BLaER1 (cell line): Measurements from ENCODE around the gene KSR1.
"Not testable (repeated sequence)": the region's sequence is repeated elsewhere in the genome, so short reads cannot be mapped to it uniquely, and the experiment has no call there.

Experiments used
- H3K27ac ChIP-seq: shearing (Covaris generic); formaldehyde crosslinking; 2 replicates; pipeline ENCODE4 v1.8.1; 2022
- H3K27me3 ChIP-seq: shearing (Covaris generic); formaldehyde crosslinking; 2 replicates; pipeline ENCODE4 v1.8.1; 2022
- H3K36me3 ChIP-seq: shearing (Covaris generic); formaldehyde crosslinking; 2 replicates; pipeline ENCODE4 v1.8.1; 2022
- H3K4me1 ChIP-seq: shearing (Covaris generic); formaldehyde crosslinking; 2 replicates; pipeline ENCODE4 v1.8.1; 2022
- H3K4me2 ChIP-seq: shearing (Covaris generic); formaldehyde crosslinking; 2 replicates; pipeline ENCODE4 v1.8.1; 2022
- H3K4me3 ChIP-seq: shearing (Covaris generic); formaldehyde crosslinking; 2 replicates; pipeline ENCODE4 v1.8.1; 2022
- H3K9ac ChIP-seq: shearing (Covaris generic); formaldehyde crosslinking; 2 replicates; pipeline ENCODE4 v1.8.1; 2022
- H3K9me3 ChIP-seq: shearing (Covaris generic); formaldehyde crosslinking; 2 replicates; pipeline ENCODE4 v1.8.1; 2022
- H4K20me1 ChIP-seq: shearing (Covaris generic); formaldehyde crosslinking; 2 replicates; pipeline ENCODE4 v1.8.1; 2022
- Cebpa-rat ChIP-seq: shearing (Covaris generic); IDR thresholded peaks from 2 replicates; pipeline ENCODE4 v1.8.1; 2022

Gene KSR1

DNA sequence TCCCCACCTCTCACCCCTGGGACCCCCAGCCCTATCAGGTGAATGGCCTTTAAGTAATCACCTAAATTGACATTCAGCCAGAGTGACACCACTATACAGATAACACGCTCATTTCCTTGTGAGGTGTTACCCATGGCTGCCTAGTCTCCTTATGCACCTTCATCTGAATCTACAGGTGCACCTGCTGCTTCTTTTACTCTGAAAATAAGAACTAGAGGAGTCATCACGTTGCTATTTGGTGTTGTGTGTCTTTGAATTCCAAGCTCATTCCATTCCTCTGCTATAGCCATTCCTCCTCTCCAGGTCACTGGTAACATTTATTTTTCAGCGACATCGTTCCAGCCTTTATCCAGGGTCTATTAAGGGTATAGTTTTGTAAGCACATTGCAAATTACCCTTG is 184.5 kb downstream of the KSR1 start:
- Histone ChIP-seq H3K4me2 (no peak overlapping the region), H3K4me1 (peaks cover 3% of the 10 kb centered on the region)
- TF ChIP-seq Cebpa-rat = no peak

GRCh38 chr17:27644586-27644985 is 188.3 kb downstream of the KSR1 start:
- Histone ChIP-seq H3K4me3 (no peak overlapping the region), H3K4me1 (no peaks in the 10 kb centered on the region), H3K27me3 (no peaks in the 10 kb centered on the region), H3K4me2 (no peak overlapping the region), H4K20me1 (no peaks in the 10 kb centered on the region), H3K9me3 (no peaks in the 10 kb centered on the region), H3K36me3 (peaks cover 66% of the 10 kb centered on the region), H3K9ac (no peak overlapping the region), H3K27ac (no peak overlapping the region)
- no peak for TF ChIP-seq Cebpa-rat

More for the DNA sequence above, 184.5 kb downstream of the KSR1 start:
- Histone ChIP-seq H3K36me3 (peaks cover 51% of the 10 kb centered on the region), H3K9ac (no peak overlapping the region), H3K4me3 (no peak overlapping the region), H3K27ac (no peak overlapping the region), H3K9me3 (no peaks in the 10 kb centered on the region), H4K20me1 (no peaks in the 10 kb centered on the region), H3K27me3 (no peaks in the 10 kb centered on the region)

DNA sequence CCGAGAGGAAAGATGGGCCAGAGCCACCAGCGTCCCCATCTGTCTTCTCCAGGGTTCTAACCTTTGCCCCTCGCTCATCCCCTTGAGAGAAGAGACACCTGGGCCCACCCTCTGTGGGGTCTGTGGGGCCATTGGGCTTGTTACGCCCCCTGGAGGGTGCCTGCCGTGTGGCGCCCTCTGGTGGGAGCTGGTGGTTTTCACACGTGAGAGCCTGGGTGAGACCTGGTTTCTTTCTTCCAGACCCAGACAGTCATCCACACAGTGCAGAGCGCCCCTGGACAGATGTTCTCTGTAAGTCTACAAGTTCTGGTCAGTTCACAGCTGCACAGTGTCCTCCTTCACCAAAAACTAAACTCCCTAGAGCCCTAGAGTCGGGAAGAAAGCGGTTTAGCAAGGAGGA is 189.4 kb downstream of the KSR1 start:
- H3K27me3 ChIP-seq, H3K9ac ChIP-seq, H4K20me1 ChIP-seq, H3K9me3 ChIP-seq, H3K4me1 ChIP-seq, H3K27ac ChIP-seq, H3K4me2 ChIP-seq, H3K4me3 ChIP-seq: not testable (repeated sequence)
- H3K36me3 ChIP-seq = peaks cover 55% of the 10 kb centered on the region

DNA sequence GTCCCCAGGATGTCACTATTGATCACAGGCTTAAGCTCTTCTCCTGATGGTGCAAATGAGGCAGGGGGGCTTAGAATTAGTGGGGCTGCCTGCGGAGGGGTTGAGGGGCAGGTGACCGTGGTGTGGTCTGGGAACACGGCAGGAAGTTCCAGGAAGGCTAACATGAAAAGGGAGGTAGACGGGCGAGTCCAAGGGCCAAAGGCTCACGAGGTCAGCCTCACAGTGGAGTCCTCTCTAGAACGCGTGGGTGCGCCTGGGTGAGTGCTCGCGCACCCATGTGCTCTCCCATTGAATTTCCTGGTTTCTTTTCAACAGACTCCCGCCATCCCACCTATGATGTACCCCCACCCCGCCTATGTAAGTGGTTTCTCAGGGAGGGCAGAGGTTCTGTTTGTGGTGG is 190.0 kb downstream of the KSR1 start:
- H3K4me3 ChIP-seq = no peak overlapping the region
- H3K9me3 ChIP-seq = no peaks in the 10 kb centered on the region
- peaks cover 49% of the 10 kb centered on the region for H3K36me3 ChIP-seq
- no peak overlapping the region for H3K9ac ChIP-seq
- no peaks in the 10 kb centered on the region for H3K27me3 ChIP-seq
- no peak overlapping the region for H3K4me2 ChIP-seq
- H4K20me1 ChIP-seq = no peaks in the 10 kb centered on the region
- no peak overlapping the region for H3K27ac ChIP-seq
- H3K4me1 ChIP-seq = peaks cover 7% of the 10 kb centered on the region
- no peak for TF ChIP-seq Cebpa-rat

- no peak overlapping the region for H3K4me3 ChIP-seq
- peaks cover 22% of the 10 kb centered on the region for H3K4me1 ChIP-seq
- H3K4me2 ChIP-seq = no peak overlapping the region
- H3K27ac ChIP-seq = no peak overlapping the region
- TF ChIP-seq Cebpa-rat = no peak
- H3K9me3 ChIP-seq = no peaks in the 10 kb centered on the region
- no peak overlapping the region for H3K9ac ChIP-seq
- no peaks in the 10 kb centered on the region for H4K20me1 ChIP-seq
- H3K27me3 ChIP-seq = no peaks in the 10 kb centered on the region
- H3K36me3 ChIP-seq = peaks cover 41% of the 10 kb centered on the region
Measured at GRCh38 chr17:27647765-27648164, 191.5 kb downstream of the KSR1 start.

DNA sequence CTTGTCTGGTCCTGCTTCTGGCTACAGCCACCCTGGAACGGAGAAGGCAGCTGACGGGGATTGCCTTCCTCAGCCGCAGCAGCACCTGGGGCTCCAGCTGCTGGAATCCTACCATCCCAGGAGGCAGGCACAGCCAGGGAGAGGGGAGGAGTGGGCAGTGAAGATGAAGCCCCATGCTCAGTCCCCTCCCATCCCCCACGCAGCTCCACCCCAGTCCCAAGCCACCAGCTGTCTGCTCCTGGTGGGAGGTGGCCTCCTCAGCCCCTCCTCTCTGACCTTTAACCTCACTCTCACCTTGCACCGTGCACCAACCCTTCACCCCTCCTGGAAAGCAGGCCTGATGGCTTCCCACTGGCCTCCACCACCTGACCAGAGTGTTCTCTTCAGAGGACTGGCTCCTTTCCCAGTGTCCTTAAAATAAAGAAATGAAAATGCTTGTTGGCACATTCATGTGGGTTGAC is 192.9 kb downstream of the KSR1 start:
- not testable (repeated sequence) for H3K9me3 ChIP-seq, H4K20me1 ChIP-seq, H3K4me2 ChIP-seq, H3K27me3 ChIP-seq, H3K4me3 ChIP-seq, H3K27ac ChIP-seq, H3K9ac ChIP-seq
- peaks cover 36% of the 10 kb centered on the region for H3K4me1 ChIP-seq
- peaks cover 33% of the 10 kb centered on the region for H3K36me3 ChIP-seq

DNA sequence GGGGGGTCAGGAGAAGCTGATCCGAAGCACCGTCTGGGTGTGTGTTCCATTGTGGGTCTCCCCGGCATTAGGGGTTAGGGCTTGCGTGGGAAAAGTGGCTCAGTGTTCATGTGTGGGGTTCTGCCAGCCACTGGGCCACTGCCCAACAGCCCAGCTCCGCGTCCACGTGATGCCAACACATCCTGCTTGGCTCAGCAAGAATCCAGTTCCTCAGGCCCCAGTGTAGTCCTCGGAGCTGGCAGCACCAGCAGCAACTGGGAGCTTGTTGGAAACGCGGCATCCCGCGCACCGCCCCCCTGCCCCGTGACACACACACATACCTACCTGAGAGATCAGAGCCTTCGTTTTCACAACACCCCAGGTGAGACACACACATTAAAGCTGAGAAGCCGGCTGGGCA is 193.7 kb downstream of the KSR1 start:
- Histone ChIP-seq H3K36me3 (peaks cover 26% of the 10 kb centered on the region), H4K20me1 (no peaks in the 10 kb centered on the region), H3K4me1 (peaks cover 42% of the 10 kb centered on the region), H3K4me3 (no peak overlapping the region), H3K9ac (no peak overlapping the region), H3K4me2 (no peak overlapping the region), H3K9me3 (no peaks in the 10 kb centered on the region), H3K27ac (no peak overlapping the region), H3K27me3 (no peaks in the 10 kb centered on the region)
- TF ChIP-seq Cebpa-rat = no peak

DNA sequence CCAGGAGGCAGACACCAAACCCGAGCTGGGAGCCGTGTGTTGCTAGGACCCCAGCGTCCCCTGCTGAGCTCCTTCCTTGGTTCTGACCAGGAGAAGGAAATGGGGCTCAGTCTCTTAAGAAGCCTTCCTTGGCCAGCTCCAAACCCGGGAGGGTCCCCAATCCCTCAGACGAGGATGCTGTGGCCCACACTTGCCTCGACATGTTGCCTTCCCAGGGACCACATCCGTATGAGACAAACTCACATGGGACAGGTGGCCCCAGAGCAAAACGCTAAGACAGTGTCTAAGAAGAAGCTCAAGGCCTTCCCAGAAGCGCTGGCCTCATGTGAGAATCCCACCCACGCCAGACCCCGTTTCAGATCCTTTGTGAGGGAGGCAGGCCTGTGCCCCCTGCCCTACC is 194.6 kb downstream of the KSR1 start:
- H3K9me3 ChIP-seq = no peaks in the 10 kb centered on the region
- no peaks in the 10 kb centered on the region for H3K27me3 ChIP-seq
- H3K4me2 ChIP-seq = peak overlapping the region; percentile 73
- peaks cover 42% of the 10 kb centered on the region for H3K4me1 ChIP-seq
- peak overlapping the region; percentile 64 for H3K27ac ChIP-seq
- H3K36me3 ChIP-seq = peaks cover 25% of the 10 kb centered on the region
- no peak overlapping the region for H3K9ac ChIP-seq
- no peak overlapping the region for H3K4me3 ChIP-seq
- TF ChIP-seq Cebpa-rat = no peak
- no peaks in the 10 kb centered on the region for H4K20me1 ChIP-seq

DNA sequence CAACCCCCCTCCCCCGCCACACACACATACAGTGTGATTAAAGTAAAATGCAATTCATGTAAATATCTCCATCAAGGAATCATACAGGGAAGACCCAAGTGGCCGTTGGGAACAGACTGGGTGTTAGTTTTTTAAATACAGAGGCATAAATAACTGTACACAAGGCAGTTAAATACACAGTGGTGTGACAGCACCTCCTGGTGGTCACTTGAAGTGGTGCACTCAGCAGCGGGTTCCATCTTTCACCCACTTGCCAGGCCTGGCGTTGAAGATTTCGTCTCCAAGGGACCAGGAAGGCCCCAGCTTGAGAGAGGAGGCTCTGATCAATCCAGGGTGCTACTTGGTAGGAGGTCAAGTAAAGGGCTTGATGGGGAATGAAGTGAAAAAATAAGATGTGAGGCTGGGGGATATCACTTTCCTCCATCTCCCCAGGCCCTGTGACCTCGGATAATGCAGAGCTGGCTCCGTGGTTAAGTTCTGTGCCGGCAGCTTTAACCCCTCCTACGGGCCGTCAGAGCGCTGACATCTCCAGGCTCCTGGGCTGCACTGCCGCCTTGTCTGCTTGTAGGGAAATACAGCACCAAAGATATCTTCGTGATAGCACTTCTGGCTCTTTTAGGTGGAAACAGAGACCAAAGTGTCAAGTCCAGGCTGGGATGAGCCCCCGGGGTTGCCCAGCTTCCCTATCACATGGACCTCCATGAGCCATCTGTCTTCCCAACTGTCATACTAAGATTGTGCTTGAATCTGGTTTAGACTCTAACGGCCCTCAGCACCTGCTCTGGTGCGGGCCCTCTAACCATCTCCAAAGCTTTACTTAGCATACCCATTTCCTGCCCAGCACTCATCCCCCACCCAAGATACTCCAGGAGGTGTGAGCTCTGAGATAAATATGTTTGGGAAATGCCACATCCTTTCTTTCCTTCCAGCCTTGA is 195.4 kb downstream of the KSR1 start:
- no peaks in the 10 kb centered on the region for H4K20me1 ChIP-seq
- peak overlapping the region; percentile 64 for H3K27ac ChIP-seq
- H3K4me1 ChIP-seq = peaks cover 42% of the 10 kb centered on the region
- no peaks in the 10 kb centered on the region for H3K27me3 ChIP-seq
- peak overlapping the region; percentile 73 for H3K4me2 ChIP-seq
- peaks cover 18% of the 10 kb centered on the region for H3K36me3 ChIP-seq
- no peak overlapping the region for H3K4me3 ChIP-seq
- H3K9ac ChIP-seq = peak overlapping the region; percentile 4; the same call in 1 of the 2 replicates
- no peaks in the 10 kb centered on the region for H3K9me3 ChIP-seq
- no peak for TF ChIP-seq Cebpa-rat

GRCh38 chr17:27653449-27653971 is 197.3 kb downstream of the KSR1 start:
- H3K4me1 ChIP-seq = peaks cover 42% of the 10 kb centered on the region
- H4K20me1 ChIP-seq = not testable (repeated sequence)

More at GRCh38 chr17:27653449-27653971, 197.3 kb downstream of the KSR1 start:
- H3K27me3 ChIP-seq, H3K9ac ChIP-seq, H3K4me3 ChIP-seq, H3K36me3 ChIP-seq, H3K9me3 ChIP-seq: not testable (repeated sequence)
- H3K4me2 ChIP-seq = peak overlapping the region; percentile 73
- peak overlapping the region; percentile 60 for H3K27ac ChIP-seq
